ENCODE measurements around the gene PLEKHD1. TPM values are rescaled to one million over a fixed set of nuclear protein-coding genes. Genes with fewer than 3 reads are reported as not detected.

Gene PLEKHD1
- total RNA-seq, 2 donors from 2014 or later, result not detected

DNA sequence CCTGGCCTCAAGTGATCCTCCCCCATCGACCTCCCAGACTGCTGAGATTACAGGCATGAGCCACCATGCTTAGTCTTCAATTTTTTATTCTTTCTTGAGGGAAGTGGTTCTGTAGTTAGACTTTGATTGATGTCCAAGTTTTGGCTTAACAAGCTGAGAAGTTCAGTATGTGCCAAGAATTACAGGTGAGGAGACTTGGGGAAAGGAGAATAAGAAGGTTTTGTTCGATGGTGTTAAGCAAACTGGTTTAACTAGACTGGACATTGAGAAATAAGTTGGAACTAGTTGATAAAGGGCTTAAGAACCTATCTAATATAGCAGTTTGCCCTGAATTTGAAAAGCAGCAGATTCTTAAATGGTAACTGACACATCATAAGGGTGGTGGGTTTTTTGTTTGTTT lies 32.6 kb upstream of the PLEKHD1 start:
- DNase-seq (ENCODE audit: low spot score), result no peak
- TF ChIP-seq, protein P1, sequence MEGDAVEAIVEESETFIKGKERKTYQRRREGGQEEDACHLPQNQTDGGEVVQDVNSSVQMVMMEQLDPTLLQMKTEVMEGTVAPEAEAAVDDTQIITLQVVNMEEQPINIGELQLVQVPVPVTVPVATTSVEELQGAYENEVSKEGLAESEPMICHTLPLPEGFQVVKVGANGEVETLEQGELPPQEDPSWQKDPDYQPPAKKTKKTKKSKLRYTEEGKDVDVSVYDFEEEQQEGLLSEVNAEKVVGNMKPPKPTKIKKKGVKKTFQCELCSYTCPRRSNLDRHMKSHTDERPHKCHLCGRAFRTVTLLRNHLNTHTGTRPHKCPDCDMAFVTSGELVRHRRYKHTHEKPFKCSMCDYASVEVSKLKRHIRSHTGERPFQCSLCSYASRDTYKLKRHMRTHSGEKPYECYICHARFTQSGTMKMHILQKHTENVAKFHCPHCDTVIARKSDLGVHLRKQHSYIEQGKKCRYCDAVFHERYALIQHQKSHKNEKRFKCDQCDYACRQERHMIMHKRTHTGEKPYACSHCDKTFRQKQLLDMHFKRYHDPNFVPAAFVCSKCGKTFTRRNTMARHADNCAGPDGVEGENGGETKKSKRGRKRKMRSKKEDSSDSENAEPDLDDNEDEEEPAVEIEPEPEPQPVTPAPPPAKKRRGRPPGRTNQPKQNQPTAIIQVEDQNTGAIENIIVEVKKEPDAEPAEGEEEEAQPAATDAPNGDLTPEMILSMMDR (IDR thresholded peaks at IDR 0.05), result no peak
- no peak overlapping the region for H3K27ac ChIP-seq
- H3K36me3 ChIP-seq, result peaks cover 16% of the 10 kb centered on the region
- H3K27me3 ChIP-seq, result no peaks in the 10 kb centered on the region
- H3K4me1 ChIP-seq, result no peaks in the 10 kb centered on the region
- no peaks in the 10 kb centered on the region for H3K9me3 ChIP-seq
- H3K4me3 ChIP-seq, result no peak overlapping the region

GRCh38 chr14:69458350-69458749 lies 26.2 kb upstream of the PLEKHD1 start:
- H3K4me3 ChIP-seq, result no peak overlapping the region
- H3K9me3 ChIP-seq, result no peaks in the 10 kb centered on the region
- TF ChIP-seq, protein P1 (IDR thresholded peaks at IDR 0.05), result no peak
- H3K27ac ChIP-seq, result no peak overlapping the region
- H3K36me3 ChIP-seq, result peaks cover 25% of the 10 kb centered on the region
- no peak for DNase-seq (ENCODE audit: low spot score)
- H3K27me3 ChIP-seq, result no peaks in the 10 kb centered on the region
- H3K4me1 ChIP-seq, result no peaks in the 10 kb centered on the region

- TF ChIP-seq, protein P1 (IDR thresholded peaks at IDR 0.05), result no peak
- Histone ChIP-seq H3K27me3 (no peaks in the 10 kb centered on the region), H3K27ac (no peak overlapping the region), H3K4me1 (no peaks in the 10 kb centered on the region), H3K9me3 (no peaks in the 10 kb centered on the region), H3K36me3 (peaks cover 25% of the 10 kb centered on the region), H3K4me3 (no peak overlapping the region)
- no peak for DNase-seq (ENCODE audit: low spot score)
Measured at GRCh38 chr14:69459122-69459521, 25.4 kb upstream of the PLEKHD1 start.

GRCh38 chr14:69460093-69460701 lies 24.3 kb upstream of the PLEKHD1 start:
- no peak overlapping the region for H3K4me3 ChIP-seq
- no peaks in the 10 kb centered on the region for H3K4me1 ChIP-seq
- no peaks in the 10 kb centered on the region for H3K27me3 ChIP-seq
- H3K9me3 ChIP-seq, result no peaks in the 10 kb centered on the region
- no peak overlapping the region for H3K27ac ChIP-seq
- TF ChIP-seq, protein P1 (IDR thresholded peaks at IDR 0.05), result peak; percentile 52 to 81
- peaks cover 25% of the 10 kb centered on the region for H3K36me3 ChIP-seq
- peak; percentile 78 for DNase-seq (ENCODE audit: low spot score)

- no peak overlapping the region for H3K27ac ChIP-seq
- no peak overlapping the region for H3K4me3 ChIP-seq
- no peak for DNase-seq (ENCODE audit: low spot score)
- H3K9me3 ChIP-seq, result no peaks in the 10 kb centered on the region
- H3K4me1 ChIP-seq, result no peaks in the 10 kb centered on the region
- H3K27me3 ChIP-seq, result no peaks in the 10 kb centered on the region
- no peaks in the 10 kb centered on the region for H3K36me3 ChIP-seq
- TF ChIP-seq, protein P1 (IDR thresholded peaks at IDR 0.05), result no peak
Measured at GRCh38 chr14:69464379-69464778, 20.1 kb upstream of the PLEKHD1 start.

DNA sequence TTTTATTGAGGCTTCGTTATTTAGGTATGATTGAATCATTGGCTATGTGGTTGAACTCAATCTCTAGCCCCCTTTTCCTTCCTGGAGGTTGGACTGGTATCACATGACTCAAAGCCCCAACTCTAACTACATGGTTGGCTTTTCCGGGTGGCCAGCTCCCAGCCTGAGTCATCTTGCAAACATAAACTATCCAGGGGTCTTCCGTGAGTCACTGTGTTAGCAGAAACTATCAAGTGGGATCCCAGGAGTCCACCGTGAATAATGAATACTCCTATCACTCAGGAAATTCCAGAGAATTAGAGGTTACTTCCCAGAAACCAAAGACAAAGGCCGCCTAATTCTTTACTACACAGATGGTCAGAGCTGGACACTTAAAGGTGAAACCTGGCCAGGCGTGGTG lies 19.7 kb upstream of the PLEKHD1 start:
- TF ChIP-seq, protein P1 (IDR thresholded peaks at IDR 0.05), result no peak
- H3K9me3 ChIP-seq, result no peaks in the 10 kb centered on the region
- H3K27me3 ChIP-seq, result no peaks in the 10 kb centered on the region
- no peak for DNase-seq (ENCODE audit: low spot score)
- H3K4me1 ChIP-seq, result no peaks in the 10 kb centered on the region
- H3K36me3 ChIP-seq, result no peaks in the 10 kb centered on the region
- no peak overlapping the region for H3K27ac ChIP-seq
- H3K4me3 ChIP-seq, result no peak overlapping the region

Measured in right atrium auricular region (tissue), 2 donors.